A673 (cell line): ENCODE measurements around the gene P2RY14.

Experiments used
- EZH2 ChIP-seq: fragments of 200-600 bp; sonication (generic); IDR thresholded peaks from 2 replicates; pipeline ENCODE4 v1.6.1; 2017; ENCODE audit warnings: borderline replicate concordance, low read depth, mild to moderate bottlenecking, mixed read lengths, antibody characterized with exemption, low read length; ENCODE audit not compliant: poor library complexity, severe bottlenecking
- TF ChIP-seq, protein P1 (sequence below): fragments of 300-800, 200-600 bp; sonication (generic); conservative IDR thresholded peaks from 2 replicates; pipeline ENCODE4 v1.5.1; 2017; ENCODE audit warnings: low read depth, mild to moderate bottlenecking, antibody characterized with exemption, low read length, moderate library complexity, mixed read lengths

DNA sequence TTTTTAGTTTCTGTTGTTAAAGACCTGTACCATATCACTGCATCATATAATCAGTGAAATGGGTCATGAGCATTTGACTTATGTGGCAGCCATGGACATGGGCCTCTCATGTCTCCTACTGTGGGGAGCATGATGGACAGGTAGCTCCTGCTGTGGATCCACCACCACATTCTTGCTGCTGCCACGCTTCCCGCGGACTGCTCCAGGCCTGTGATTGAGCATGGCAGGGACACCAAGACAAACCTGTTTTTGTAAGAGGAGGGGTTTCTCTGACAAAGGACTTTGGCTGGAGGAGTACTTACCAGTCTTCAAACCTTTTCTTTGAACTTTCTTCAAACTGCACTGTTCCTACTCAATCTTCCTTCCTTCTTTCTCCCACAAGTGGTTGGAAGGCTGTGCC, 17.9 kb upstream of the P2RY14 start:
- TF ChIP-seq, protein P1, sequence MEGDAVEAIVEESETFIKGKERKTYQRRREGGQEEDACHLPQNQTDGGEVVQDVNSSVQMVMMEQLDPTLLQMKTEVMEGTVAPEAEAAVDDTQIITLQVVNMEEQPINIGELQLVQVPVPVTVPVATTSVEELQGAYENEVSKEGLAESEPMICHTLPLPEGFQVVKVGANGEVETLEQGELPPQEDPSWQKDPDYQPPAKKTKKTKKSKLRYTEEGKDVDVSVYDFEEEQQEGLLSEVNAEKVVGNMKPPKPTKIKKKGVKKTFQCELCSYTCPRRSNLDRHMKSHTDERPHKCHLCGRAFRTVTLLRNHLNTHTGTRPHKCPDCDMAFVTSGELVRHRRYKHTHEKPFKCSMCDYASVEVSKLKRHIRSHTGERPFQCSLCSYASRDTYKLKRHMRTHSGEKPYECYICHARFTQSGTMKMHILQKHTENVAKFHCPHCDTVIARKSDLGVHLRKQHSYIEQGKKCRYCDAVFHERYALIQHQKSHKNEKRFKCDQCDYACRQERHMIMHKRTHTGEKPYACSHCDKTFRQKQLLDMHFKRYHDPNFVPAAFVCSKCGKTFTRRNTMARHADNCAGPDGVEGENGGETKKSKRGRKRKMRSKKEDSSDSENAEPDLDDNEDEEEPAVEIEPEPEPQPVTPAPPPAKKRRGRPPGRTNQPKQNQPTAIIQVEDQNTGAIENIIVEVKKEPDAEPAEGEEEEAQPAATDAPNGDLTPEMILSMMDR, result no peak
- TF ChIP-seq EZH2, result no peak
